Right cardiac atrium (tissue), 5 donors: ENCODE measurements around the gene RBM26. TPM values are rescaled to one million over a fixed set of nuclear protein-coding genes. Genes with fewer than 3 reads are reported as not detected.
"Not testable (repeated sequence)": the region's sequence is repeated elsewhere in the genome, so short reads cannot be mapped to it uniquely, and the experiment has no call there.

Experiments
- ATAC-seq, 2 donors: fragments of 200-7000 bp; cut with Tn5 transposase; one replicate each; pipeline versions ENCODE4 v1.8.0 to v1.9.1; 2020; ENCODE audit warnings: moderate library complexity in 2 of 2, mild to moderate bottlenecking in 1 of 2
- DNase-seq, 3 donors: peaks; one replicate each; pipeline ENCODE4 v3.0.0-alpha.2; 2020
- H3K27ac ChIP-seq: one replicate; pipeline ENCODE4 v1.5.1; 2013; ENCODE audit warnings: mild to moderate bottlenecking, low read length, control low read depth, moderate library complexity
- H3K27me3 ChIP-seq: one replicate; pipeline ENCODE4 v1.6.1; 2013; ENCODE audit not compliant: control insufficient read depth, insufficient read depth
- H3K4me1 ChIP-seq: one replicate; pipeline ENCODE4 v1.6.1; 2013; ENCODE audit warnings: low read length; ENCODE audit not compliant: control insufficient read depth, insufficient read depth
- H3K4me3 ChIP-seq: one replicate; pipeline ENCODE4 v1.5.1; 2013; ENCODE audit warnings: low read length, control low read depth
- H3K9me3 ChIP-seq: one replicate; pipeline ENCODE4 v1.6.1; 2013; ENCODE audit warnings: low read length; ENCODE audit not compliant: control insufficient read depth
- WGBS: extraction: QIAGEN DNeasy Blood & Tissue Kit; methylation state at CpG from one replicate; pipeline ENCODE4 v1.1.7; 2013; 5-methylcytosine and 5-hydroxymethylcytosine counted together
- intact Hi-C, 4 donors: fragments of 100-400 bp; cut with DNase I; formaldehyde crosslinking; loops; one replicate each; pipeline versions ENCODE4 v1.11.0 to v1.14.0; 2022 to 2023
- polyA plus RNA-seq: library from polyadenylated mRNA; stranded (reverse); fragments of 200-250 nt; gene quantifications from one replicate; pipeline ENCODE4 v1.2.3, GENCODE V29; 2013
- total RNA-seq, 4 donors: library from RNA; stranded (reverse); fragmentation: NEBNext Ultra II Directional; extraction: Animal tissue kit (Norgen Biotek cat#: 25700); gene quantifications; one replicate each; pipeline ENCODE4 v1.2.1, GENCODE V29; 2021
- donor health status: healthy with polysubstance abuse.
- donor health status: DM: no; HTN: yes; CAD: no.
- donor health status: DM: no; HTN: no; CAD: no.
- donor health status: DM: no; HTN: yes; CAD: no; lungs with severe emphysema.
- donor health status: DM: yes; HTN: yes; CAD: no.

The RBM26 gene
- total and polyA plus RNA-seq, 5 donors = 14.5 to 28.2 (median 26.6) TPM

GRCh38 chr13:79361299-79361698 is 44.8 kb downstream of the RBM26 start:
- DNase-seq = no peak
- H3K27me3 ChIP-seq = no peaks in the 10 kb centered on the region
- no peaks in the 10 kb centered on the region for H3K9me3 ChIP-seq
- WGBS = 70% methylated on average over 3 of the region's 3 CpGs
- intact Hi-C loops = no loop called here
- no peak overlapping the region for H3K27ac ChIP-seq
- no peak for ATAC-seq
- no peaks in the 10 kb centered on the region for H3K4me1 ChIP-seq
- H3K4me3 ChIP-seq = no peak overlapping the region

- Histone ChIP-seq H3K4me3 (no peak overlapping the region), H3K27ac (no peak overlapping the region), H3K4me1 (no peaks in the 10 kb centered on the region), H3K9me3 (no peaks in the 10 kb centered on the region), H3K27me3 (no peaks in the 10 kb centered on the region)
- intact Hi-C loops = no loop called here
- DNase-seq = no peak
- WGBS = 86% methylated on average over 1 of the region's 1 CpG
- no peak for ATAC-seq
Measured at GRCh38 chr13:79360095-79360494, 46.0 kb downstream of the RBM26 start.

DNA sequence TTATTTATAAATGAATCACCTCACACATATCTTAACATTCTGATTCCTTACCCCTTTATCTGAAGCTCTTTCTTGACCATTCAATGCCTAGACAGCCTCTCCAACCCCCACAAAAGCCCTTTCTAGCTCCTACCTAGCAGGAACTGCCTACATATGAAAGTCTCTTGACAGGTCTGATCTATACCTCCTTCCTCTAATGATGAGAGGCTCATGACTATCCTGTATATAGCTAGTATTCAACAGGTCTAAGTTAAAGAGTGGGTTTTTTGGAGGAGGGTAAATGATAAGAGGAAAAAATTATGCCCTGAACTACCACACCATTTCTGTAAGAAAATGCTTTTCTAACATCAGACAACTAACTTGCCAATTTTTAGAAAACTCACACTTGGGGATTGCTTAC is 47.0 kb downstream of the RBM26 start:
- Histone ChIP-seq H3K27me3 (no peaks in the 10 kb centered on the region), H3K4me1 (no peaks in the 10 kb centered on the region), H3K4me3 (no peak overlapping the region), H3K9me3 (no peaks in the 10 kb centered on the region), H3K27ac (no peak overlapping the region)
- intact Hi-C loops = no loop called here
- DNase-seq (no peak), ATAC-seq (no peak)

GRCh38 chr13:79354285-79354684 is 51.8 kb downstream of the RBM26 start:
- WGBS = 99% methylated on average over 3 of the region's 3 CpGs
- Histone ChIP-seq H3K27me3 (no peaks in the 10 kb centered on the region), H3K9me3 (no peaks in the 10 kb centered on the region), H3K4me1 (no peaks in the 10 kb centered on the region), H3K27ac (no peak overlapping the region), H3K4me3 (no peak overlapping the region)
- ATAC-seq (no peak), DNase-seq (no peak)
- intact Hi-C loops = no loop called here

DNA sequence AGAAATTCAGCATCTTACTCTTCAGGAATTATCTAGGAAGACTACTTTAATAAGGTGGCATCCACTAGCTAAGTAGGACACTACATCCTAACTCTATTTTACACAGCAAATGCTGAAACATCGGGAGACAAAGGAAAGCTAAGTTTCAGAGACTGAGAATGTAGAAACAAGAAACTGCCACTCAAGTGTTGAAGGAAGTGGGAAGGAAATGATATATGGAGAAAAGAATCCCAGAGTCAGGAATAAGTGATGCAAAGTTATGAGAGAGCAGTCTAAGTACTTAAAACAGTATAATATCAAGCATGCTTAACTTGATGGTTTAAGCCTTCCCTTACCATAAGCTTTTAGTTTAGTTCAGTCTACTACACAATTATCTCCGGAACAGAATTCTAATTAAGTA is 52.4 kb downstream of the RBM26 start:
- Histone ChIP-seq H3K27me3 (no peaks in the 10 kb centered on the region), H3K4me1 (no peaks in the 10 kb centered on the region), H3K4me3 (no peak overlapping the region), H3K9me3 (no peaks in the 10 kb centered on the region), H3K27ac (no peak overlapping the region)
- intact Hi-C loops = no loop called here
- WGBS = 39% methylated on average over 2 of the region's 2 CpGs
- ATAC-seq = no peak
- no peak for DNase-seq

GRCh38 chr13:79352107-79352506 is 53.9 kb downstream of the RBM26 start:
- intact Hi-C loops = no loop called here
- ATAC-seq (no peak), DNase-seq (no peak)
- H3K4me1 ChIP-seq = no peaks in the 10 kb centered on the region
- no peaks in the 10 kb centered on the region for H3K27me3 ChIP-seq
- no peak overlapping the region for H3K4me3 ChIP-seq
- H3K9me3 ChIP-seq = no peaks in the 10 kb centered on the region
- no peak overlapping the region for H3K27ac ChIP-seq

- WGBS = 99% methylated on average over 10 of the region's 10 CpGs
- H3K9me3 ChIP-seq, H3K4me3 ChIP-seq, ATAC-seq, H3K27me3 ChIP-seq, H3K4me1 ChIP-seq, H3K27ac ChIP-seq, intact Hi-C loops, DNase-seq: not testable (repeated sequence)
Measured at GRCh38 chr13:79349608-79350007, 56.4 kb downstream of the RBM26 start.

DNA sequence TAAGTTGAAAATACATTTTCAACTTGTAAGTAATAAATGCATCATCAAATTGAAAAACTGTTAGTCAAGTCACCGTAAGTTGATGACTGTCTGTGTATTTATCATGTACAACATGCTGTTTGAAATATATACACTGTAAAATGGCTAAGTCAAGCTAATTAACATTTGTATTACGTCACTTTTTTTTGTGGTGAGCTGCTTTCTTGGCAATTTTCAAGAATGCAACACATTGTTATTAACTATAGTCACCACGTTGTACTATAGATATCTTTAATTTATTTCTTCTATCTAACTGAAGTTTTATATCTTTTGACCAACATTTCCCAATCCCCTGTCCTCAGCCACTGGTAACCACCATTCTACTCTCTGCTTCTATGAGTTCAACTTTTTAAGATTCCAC is 57.0 kb downstream of the RBM26 start:
- no peak for ATAC-seq
- WGBS = 85% methylated on average over 3 of the region's 3 CpGs

DNA sequence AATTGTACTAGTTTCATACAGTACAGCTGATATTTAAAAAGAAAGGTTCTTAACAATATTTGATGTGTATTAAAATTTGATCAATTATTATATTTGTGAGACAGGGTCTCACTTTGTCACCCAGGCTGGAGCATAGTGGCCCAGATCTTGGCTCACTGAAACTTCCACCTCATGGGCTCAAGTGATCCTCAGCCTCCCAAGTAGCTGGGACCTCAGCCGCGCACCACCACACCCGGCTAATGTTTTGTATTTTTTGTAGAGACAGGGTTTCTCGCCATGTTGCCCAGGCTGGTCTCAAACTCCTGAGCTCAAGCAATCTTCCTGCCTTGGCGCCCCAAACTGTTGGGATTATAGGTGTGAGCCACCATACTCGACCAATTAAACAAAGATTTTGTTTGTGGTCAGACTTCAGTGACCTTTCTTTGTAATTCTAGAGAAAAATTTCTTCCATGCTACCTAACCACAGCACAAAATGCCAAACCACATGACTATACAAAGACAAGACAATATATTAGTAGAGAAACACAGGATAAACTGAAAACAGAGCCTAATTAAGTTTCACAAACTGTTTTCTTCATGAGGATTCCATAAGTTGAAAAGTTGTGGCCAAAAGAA is 59.6 kb downstream of the RBM26 start:
- intact Hi-C loops = no loop called here
- H3K9me3 ChIP-seq = no peaks in the 10 kb centered on the region
- no peaks in the 10 kb centered on the region for H3K4me1 ChIP-seq
- no peak overlapping the region for H3K27ac ChIP-seq
- WGBS = 96% methylated on average over 6 of the region's 6 CpGs
- DNase-seq (no peak), ATAC-seq (no peak)
- H3K4me3 ChIP-seq = no peak overlapping the region
- H3K27me3 ChIP-seq = no peaks in the 10 kb centered on the region

More for the DNA sequence above, 57.0 kb downstream of the RBM26 start:
- intact Hi-C loops = no loop called here
- Histone ChIP-seq H3K27me3 (no peaks in the 10 kb centered on the region), H3K9me3 (no peaks in the 10 kb centered on the region), H3K4me1 (no peaks in the 10 kb centered on the region), H3K27ac (no peak overlapping the region), H3K4me3 (no peak overlapping the region)
- no peak for DNase-seq

GRCh38 chr13:79341202-79341601 is 64.9 kb downstream of the RBM26 start:
- DNase-seq = no peak

GRCh38 chr13:79340490-79340889 is 65.6 kb downstream of the RBM26 start:
- 91% methylated on average over 2 of the region's 2 CpGs for WGBS
- Histone ChIP-seq H3K4me3 (no peak overlapping the region), H3K9me3 (no peaks in the 10 kb centered on the region), H3K27me3 (no peaks in the 10 kb centered on the region), H3K4me1 (no peaks in the 10 kb centered on the region), H3K27ac (no peak overlapping the region)
- ATAC-seq (no peak), DNase-seq (no peak)
- intact Hi-C loops = no loop called here

More at GRCh38 chr13:79341202-79341601, 64.9 kb downstream of the RBM26 start:
- intact Hi-C loops = no loop called here
- Histone ChIP-seq H3K4me1 (no peaks in the 10 kb centered on the region), H3K27me3 (no peaks in the 10 kb centered on the region), H3K27ac (no peak overlapping the region), H3K4me3 (no peak overlapping the region), H3K9me3 (no peaks in the 10 kb centered on the region)
- WGBS = 100% methylated on average over 1 of the region's 1 CpG
- ATAC-seq = no peak

- intact Hi-C loops = no loop called here
- Histone ChIP-seq H3K9me3 (no peaks in the 10 kb centered on the region), H3K27ac (no peak overlapping the region), H3K4me1 (no peaks in the 10 kb centered on the region), H3K4me3 (no peak overlapping the region), H3K27me3 (no peaks in the 10 kb centered on the region)
- DNase-seq = no peak
- ATAC-seq = no peak
- WGBS = 96% methylated on average over 3 of the region's 3 CpGs
Measured at GRCh38 chr13:79338343-79338742, 67.7 kb downstream of the RBM26 start.
